Gastrocnemius medialis (tissue), 4 donors: ENCODE results near the gene PEAK1. TPM values are rescaled to one million over a fixed set of nuclear protein-coding genes. Genes with fewer than 3 reads are reported as not detected.

Experiments used
- ATAC-seq, 2 donors: fragments of 150-250 bp; one replicate each; pipeline ENCODE4 v1.9.1; 2016
- DNase-seq, 2 donors: peaks; one replicate each; pipeline ENCODE4 v3.0.0-alpha.2; 2019
- H3K27ac ChIP-seq, 4 donors: fragments of 200-600 bp; sonication (generic); 1 replicate in 1 of 4; 2 replicates in 3 of 4; pipeline ENCODE4 v1.5.1; 2016 to 2018; ENCODE audit warnings: mild to moderate bottlenecking in 2 of 4, moderate library complexity in 1 of 4
- H3K27me3 ChIP-seq, 3 donors: fragments of 200-600 bp; sonication (generic) in 2 of 3; 1 replicate in 1 of 3; 2 replicates in 2 of 3; pipeline versions ENCODE4 v1.5.1 to v1.6.0; 2016 to 2019; ENCODE audit warnings: mild to moderate bottlenecking in 1 of 3, moderate library complexity in 1 of 3
- H3K36me3 ChIP-seq, 2 donors: fragments of 200-600 bp; sonication (generic) in 1 of 2; one replicate each; pipeline ENCODE4 v1.5.1; 2017 to 2018
- H3K4me1 ChIP-seq, 2 donors: fragments of 200-600 bp; sonication (generic) in 1 of 2; one replicate each; pipeline ENCODE4 v1.5.1; 2016 to 2017; ENCODE audit warnings: mild to moderate bottlenecking in 2 of 2
- H3K4me3 ChIP-seq, 4 donors: fragments of 200-600 bp; sonication (generic) in 3 of 4; 1 replicate in 1 of 4; 2 replicates in 3 of 4; pipeline ENCODE4 v1.5.1; 2016 to 2019; ENCODE audit warnings: mild to moderate bottlenecking in 2 of 4
- H3K9me3 ChIP-seq, 3 donors: fragments of 200-600 bp; sonication (generic) in 2 of 3; 1 replicate in 1 of 3; 2 replicates in 2 of 3; pipeline ENCODE4 v1.5.1; 2016 to 2019
- POLR2A ChIP-seq, 2 donors: fragments of 450-650 bp; IDR thresholded peaks; one replicate each; pipeline ENCODE4 v1.6.1; 2017; ENCODE audit warnings: antibody characterized with exemption in 2 of 2, mild to moderate bottlenecking in 2 of 2, moderate library complexity in 2 of 2
- in situ Hi-C, 4 donors: fragments of 200-750 bp; cut with MboI; loops; one replicate each; pipeline versions ENCODE4 v1.15.0 to v1.8.0; 2017; ENCODE audit warnings: low sequenced_read_pairs in 4 of 4
- intact Hi-C: fragments of 100-400 bp; cut with DNase I; formaldehyde crosslinking; loops from one replicate; pipeline ENCODE4 v1.15.1; 2023; ENCODE audit warnings: low total_unique reads
- total RNA-seq, 4 donors: library from RNA; depleted of rRNA; stranded (reverse); fragments of >200 nt; gene quantifications; one replicate each; pipeline versions ENCODE4 v1.1.0 to v1.2.3, GENCODE V29; 2016
- TF ChIP-seq, protein P1 (sequence below), 5 experiments: fragments of 450-650 bp in 3 of 5; fragments of 200-600 bp in 2 of 5; sonication (generic) in 2 of 5; IDR thresholded peaks in 4 of 5; conservative IDR thresholded peaks in 1 of 5; 1 replicate in 4 of 5; 2 replicates in 1 of 5; pipeline ENCODE4 v1.5.1; 2016 to 2019; ENCODE audit warnings: antibody characterized with exemption in 5 of 5, mild to moderate bottlenecking in 3 of 5, moderate library complexity in 3 of 5

The PEAK1 gene
- total RNA-seq, 4 donors from 2014 or later = 17.8 to 21.9 (median 20.8) TPM

DNA sequence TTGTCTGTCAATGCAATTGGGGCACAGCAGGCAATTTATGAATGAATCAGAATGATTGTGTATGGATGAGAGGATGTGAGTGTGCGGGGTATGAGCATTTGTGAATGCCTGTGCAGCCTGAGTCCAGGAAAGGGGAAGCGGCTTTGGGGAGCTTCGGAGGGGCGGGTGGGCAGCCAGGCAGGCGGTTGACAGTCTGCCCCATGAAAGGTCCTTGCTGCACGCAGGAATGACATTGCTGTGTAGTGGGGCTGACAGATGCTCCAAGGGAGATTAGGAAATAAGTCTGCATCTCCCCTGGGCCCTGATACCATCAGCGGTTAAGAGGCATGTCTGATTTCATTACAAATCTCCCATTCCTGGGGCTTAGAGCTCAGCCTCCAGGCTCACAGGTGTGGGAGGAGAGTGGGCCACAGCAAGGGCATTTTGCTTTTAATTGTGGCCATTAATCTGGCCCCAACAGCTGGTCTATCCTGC, 322.6 kb downstream of the PEAK1 start:
- no peaks in the 10 kb centered on the region for H3K9me3 ChIP-seq
- no peak overlapping the region for H3K4me3 ChIP-seq
- DNase-seq (no peak), ATAC-seq (no peak)
- H3K36me3 ChIP-seq = no peaks in the 10 kb centered on the region
- no peak for TF ChIP-seq POLR2A (IDR thresholded peaks at IDR 0.05)
- TF ChIP-seq, protein P1, sequence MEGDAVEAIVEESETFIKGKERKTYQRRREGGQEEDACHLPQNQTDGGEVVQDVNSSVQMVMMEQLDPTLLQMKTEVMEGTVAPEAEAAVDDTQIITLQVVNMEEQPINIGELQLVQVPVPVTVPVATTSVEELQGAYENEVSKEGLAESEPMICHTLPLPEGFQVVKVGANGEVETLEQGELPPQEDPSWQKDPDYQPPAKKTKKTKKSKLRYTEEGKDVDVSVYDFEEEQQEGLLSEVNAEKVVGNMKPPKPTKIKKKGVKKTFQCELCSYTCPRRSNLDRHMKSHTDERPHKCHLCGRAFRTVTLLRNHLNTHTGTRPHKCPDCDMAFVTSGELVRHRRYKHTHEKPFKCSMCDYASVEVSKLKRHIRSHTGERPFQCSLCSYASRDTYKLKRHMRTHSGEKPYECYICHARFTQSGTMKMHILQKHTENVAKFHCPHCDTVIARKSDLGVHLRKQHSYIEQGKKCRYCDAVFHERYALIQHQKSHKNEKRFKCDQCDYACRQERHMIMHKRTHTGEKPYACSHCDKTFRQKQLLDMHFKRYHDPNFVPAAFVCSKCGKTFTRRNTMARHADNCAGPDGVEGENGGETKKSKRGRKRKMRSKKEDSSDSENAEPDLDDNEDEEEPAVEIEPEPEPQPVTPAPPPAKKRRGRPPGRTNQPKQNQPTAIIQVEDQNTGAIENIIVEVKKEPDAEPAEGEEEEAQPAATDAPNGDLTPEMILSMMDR (IDR thresholded peaks at IDR 0.05 in 4 of 5, conservative IDR thresholded peaks at IDR 0.05 in 1 of 5) = no peak
- no peaks in the 10 kb centered on the region for H3K4me1 ChIP-seq
- no peak overlapping the region for H3K27ac ChIP-seq
- H3K27me3 ChIP-seq = no peaks in the 10 kb centered on the region
- in situ Hi-C loops = no loop called here
- intact Hi-C loops = no loop called here

DNA sequence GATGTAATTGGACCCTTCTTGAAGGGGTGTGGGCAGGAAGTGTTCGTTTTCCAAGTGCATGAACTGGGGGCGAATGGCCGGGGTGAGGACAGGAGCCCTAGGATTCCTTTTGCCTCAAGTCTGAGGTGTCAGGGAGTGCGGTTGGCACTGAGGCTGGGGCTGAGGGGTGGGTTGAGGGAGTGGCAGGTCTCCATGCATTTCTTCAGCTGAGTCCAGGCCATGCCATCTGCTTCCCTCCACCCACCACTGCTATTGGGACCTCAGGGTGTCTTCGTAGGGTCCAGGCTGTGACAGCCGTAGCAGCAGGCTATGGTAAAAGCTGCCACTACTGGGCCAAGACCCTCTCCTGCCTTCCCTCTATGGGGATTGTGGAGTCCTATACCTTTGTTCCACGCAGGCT, 323.4 kb downstream of the PEAK1 start:
- DNase-seq = no peak

DNA sequence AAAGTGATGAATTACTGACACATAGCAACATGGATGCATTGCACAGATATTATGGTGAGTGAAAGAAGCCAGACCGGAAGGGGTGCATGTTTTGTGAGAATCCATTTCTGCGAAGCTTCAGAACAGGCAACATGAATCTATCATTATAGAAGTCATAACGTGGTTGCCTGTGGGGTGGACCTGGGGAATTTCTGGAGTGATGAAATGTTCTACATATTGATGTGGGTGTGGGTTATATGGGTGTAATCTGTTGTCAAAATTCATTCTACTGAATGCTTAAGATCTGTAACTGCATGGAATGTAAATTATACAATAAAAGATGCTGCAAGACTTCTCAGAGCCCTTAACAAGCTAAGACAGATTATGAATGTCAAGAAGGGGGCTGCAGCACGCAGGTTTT, 323.8 kb downstream of the PEAK1 start:
- no peak for TF ChIP-seq POLR2A (IDR thresholded peaks at IDR 0.05)
- TF ChIP-seq, protein P1 (IDR thresholded peaks at IDR 0.05 in 4 of 5, conservative IDR thresholded peaks at IDR 0.05 in 1 of 5) = no peak
- Histone ChIP-seq H3K36me3 (no peaks in the 10 kb centered on the region), H3K9me3 (no peaks in the 10 kb centered on the region), H3K4me1 (no peaks in the 10 kb centered on the region), H3K27ac (no peak overlapping the region), H3K4me3 (no peak overlapping the region), H3K27me3 (no peaks in the 10 kb centered on the region)
- intact Hi-C loops (no loop called here), in situ Hi-C loops (no loop called here)
- ATAC-seq (no peak), DNase-seq (no peak)

More for the DNA sequence above, 323.4 kb downstream of the PEAK1 start:
- Histone ChIP-seq H3K36me3 (no peaks in the 10 kb centered on the region), H3K27ac (no peak overlapping the region), H3K27me3 (no peaks in the 10 kb centered on the region), H3K9me3 (no peaks in the 10 kb centered on the region), H3K4me1 (no peaks in the 10 kb centered on the region), H3K4me3 (no peak overlapping the region)
- in situ Hi-C loops = no loop called here
- TF ChIP-seq, protein P1 (IDR thresholded peaks at IDR 0.05 in 4 of 5, conservative IDR thresholded peaks at IDR 0.05 in 1 of 5) = no peak
- TF ChIP-seq POLR2A (IDR thresholded peaks at IDR 0.05) = no peak
- intact Hi-C loops = no loop called here
- ATAC-seq = no peak

DNA sequence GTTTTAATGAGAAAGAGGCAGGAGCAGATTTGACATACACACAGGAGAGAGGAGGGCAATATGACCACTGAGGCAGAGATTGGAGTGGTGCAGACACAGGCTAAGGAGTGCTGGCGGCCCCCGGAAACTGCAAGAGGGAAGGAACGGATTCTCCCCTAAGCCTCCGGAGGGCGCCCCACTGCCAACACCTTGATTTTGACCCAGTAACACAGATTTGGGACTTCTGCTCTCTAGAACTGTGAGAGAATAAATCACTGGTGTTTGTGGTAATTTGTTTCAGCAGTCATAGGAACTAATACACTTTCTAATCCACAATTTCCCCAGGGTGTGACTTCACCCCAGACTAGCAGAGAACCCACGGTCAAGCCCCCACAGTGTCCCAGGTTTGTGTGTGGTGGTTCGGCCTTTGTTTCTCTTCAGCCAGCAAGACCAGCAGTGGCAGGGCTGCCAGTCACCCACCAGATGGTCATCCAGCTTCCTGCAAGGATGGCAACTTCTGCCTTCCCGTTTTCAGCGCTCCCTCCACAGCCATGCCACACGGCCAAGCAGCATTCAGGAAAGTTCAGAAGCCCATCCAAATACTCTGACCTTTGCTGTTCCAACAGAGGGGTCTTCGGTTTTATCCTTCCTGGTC, 325.4 kb downstream of the PEAK1 start:
- DNase-seq = no peak
- Histone ChIP-seq H3K27me3 (no peaks in the 10 kb centered on the region), H3K9me3 (no peaks in the 10 kb centered on the region), H3K4me1 (no peaks in the 10 kb centered on the region), H3K27ac (no peak overlapping the region), H3K4me3 (no peak overlapping the region), H3K36me3 (no peaks in the 10 kb centered on the region)
- intact Hi-C loops = no loop called here
- in situ Hi-C loops = no loop called here
- TF ChIP-seq, protein P1 (IDR thresholded peaks at IDR 0.05 in 4 of 5, conservative IDR thresholded peaks at IDR 0.05 in 1 of 5) = no peak
- TF ChIP-seq POLR2A (IDR thresholded peaks at IDR 0.05) = no peak
- no peak for ATAC-seq

DNA sequence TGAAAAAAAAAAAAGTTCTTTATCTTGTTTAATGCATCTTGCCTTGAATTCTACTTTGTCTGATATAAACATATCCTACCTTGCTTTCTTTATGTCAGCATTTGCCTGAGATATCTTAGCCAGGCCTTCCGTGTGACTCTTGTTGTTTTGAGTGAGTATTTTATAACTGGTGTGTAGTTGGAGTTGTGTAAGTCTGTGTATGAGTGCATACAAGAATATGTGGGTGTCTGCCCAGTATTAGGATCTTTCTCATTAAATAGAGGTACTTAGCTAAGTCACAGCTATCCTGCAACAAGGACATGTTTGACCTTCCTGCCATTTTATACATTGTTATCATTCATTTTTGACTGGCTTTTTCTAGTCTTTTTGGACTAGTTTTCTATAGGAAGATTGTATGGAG, 326.5 kb downstream of the PEAK1 start:
- in situ Hi-C loops = no loop called here
- Histone ChIP-seq H3K9me3 (no peaks in the 10 kb centered on the region), H3K27me3 (no peaks in the 10 kb centered on the region), H3K36me3 (no peaks in the 10 kb centered on the region), H3K4me1 (no peaks in the 10 kb centered on the region), H3K27ac (no peak overlapping the region), H3K4me3 (no peak overlapping the region)
- ATAC-seq (no peak), DNase-seq (no peak)
- intact Hi-C loops = no loop called here
- TF ChIP-seq, protein P1 (IDR thresholded peaks at IDR 0.05 in 4 of 5, conservative IDR thresholded peaks at IDR 0.05 in 1 of 5) = no peak
- no peak for TF ChIP-seq POLR2A (IDR thresholded peaks at IDR 0.05)
